ENCODE results near the gene UCK1.

DNA sequence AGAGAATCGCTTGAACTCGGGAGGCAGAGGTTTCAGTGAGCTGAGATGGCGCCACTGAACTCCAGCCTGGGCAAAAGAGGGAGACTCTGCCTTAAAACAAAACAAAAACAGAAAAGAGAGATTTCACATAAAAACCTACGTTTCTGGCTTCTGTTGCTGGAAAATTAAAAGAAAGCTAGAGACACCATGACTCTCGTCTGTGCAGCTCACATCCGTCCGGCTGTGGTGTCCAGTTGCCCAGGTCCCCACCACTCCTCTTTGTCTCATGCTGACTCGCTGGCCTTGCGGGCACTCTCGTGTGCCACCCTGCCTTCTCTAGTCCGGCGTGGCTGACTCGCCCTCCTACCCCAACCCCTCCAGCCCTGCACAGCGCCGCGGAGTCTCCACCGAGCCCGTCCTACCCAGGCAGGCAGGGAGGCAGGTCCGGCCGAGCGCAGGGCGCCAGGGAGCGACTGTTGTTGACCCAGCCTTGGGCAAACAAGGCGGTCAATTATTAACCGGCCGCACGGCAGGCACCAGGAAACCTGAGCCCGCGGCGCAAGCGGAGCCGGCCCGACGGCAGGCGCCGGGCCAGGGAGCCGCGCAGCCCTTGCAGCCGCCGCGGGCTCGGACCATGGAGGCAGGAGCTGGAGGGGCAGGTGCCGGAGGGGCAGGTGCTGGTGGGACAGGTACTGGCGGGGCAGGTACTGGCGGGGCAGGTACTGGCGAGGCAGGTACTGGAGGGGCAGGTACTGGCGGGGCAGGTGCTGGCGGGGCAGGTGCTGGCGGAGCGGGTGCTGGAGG lies 14.1 kb upstream of the UCK1 start, which contains the start of gene PRRT1B:
- TF ChIP-seq, protein P1, sequence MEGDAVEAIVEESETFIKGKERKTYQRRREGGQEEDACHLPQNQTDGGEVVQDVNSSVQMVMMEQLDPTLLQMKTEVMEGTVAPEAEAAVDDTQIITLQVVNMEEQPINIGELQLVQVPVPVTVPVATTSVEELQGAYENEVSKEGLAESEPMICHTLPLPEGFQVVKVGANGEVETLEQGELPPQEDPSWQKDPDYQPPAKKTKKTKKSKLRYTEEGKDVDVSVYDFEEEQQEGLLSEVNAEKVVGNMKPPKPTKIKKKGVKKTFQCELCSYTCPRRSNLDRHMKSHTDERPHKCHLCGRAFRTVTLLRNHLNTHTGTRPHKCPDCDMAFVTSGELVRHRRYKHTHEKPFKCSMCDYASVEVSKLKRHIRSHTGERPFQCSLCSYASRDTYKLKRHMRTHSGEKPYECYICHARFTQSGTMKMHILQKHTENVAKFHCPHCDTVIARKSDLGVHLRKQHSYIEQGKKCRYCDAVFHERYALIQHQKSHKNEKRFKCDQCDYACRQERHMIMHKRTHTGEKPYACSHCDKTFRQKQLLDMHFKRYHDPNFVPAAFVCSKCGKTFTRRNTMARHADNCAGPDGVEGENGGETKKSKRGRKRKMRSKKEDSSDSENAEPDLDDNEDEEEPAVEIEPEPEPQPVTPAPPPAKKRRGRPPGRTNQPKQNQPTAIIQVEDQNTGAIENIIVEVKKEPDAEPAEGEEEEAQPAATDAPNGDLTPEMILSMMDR (IDR thresholded peaks at IDR 0.05) = no peak
- TF ChIP-seq EP300 (IDR thresholded peaks at IDR 0.05) (no peak), POLR2A (IDR thresholded peaks at IDR 0.05) (no peak)
